Activated T-helper 2 cell treated with anti-CD3 and anti-CD28 coated beads, Interferon-gamma antibody, Interleukin-2, Interleukin-4, amounts not matched to agents 10 μg/mL and 5 μg/mL and 100 μg/mL, durations not matched to agents 14 hours and 24 hours and 36 hours (primary cell): ENCODE measurements around the gene ITGAE. TPM values are rescaled to one million over a fixed set of nuclear protein-coding genes. Genes with fewer than 3 reads are reported as not detected.

Experiments
- DNase-seq: peaks from one replicate; pipeline ENCODE4 v3.0.0; 2021; ENCODE audit warnings: low spot score
- H3K27ac Mint-ChIP-seq: one replicate; pipeline ENCODE4 v1.8.0; 2021; ENCODE audit warnings: mixed read lengths
- H3K27me3 Mint-ChIP-seq: one replicate; pipeline ENCODE4 v1.8.0; 2021; ENCODE audit warnings: low read depth, mixed read lengths
- H3K36me3 Mint-ChIP-seq: one replicate; pipeline ENCODE4 v1.8.0; 2021; ENCODE audit warnings: low read depth, mixed read lengths
- H3K4me1 Mint-ChIP-seq: one replicate; pipeline ENCODE4 v1.8.0; 2021; ENCODE audit warnings: low read depth, mixed read lengths
- H3K4me3 Mint-ChIP-seq: one replicate; pipeline ENCODE4 v1.8.0; 2021; ENCODE audit warnings: low read depth, mild to moderate bottlenecking, moderate library complexity, mixed read lengths
- H3K9me3 Mint-ChIP-seq: one replicate; pipeline ENCODE4 v1.8.0; 2021; ENCODE audit warnings: mixed read lengths
- intact Hi-C: fragments of 100-400 bp; cut with micrococcal nuclease; formaldehyde crosslinking; loops from one replicate; pipeline ENCODE4 v1.15.1; 2023
- total RNA-seq: library from RNA; stranded (reverse); gene quantifications from 2 replicates; pipeline ENCODE4 v1.2.3, GENCODE V29; 2022

Gene ITGAE
- total RNA-seq, 1 donor from 2014 or later, result 36.2 TPM

GRCh38 chr17:3834811-3835210, 33.8 kb upstream of the ITGAE start:
- no peak overlapping the region for H3K4me3 Mint-ChIP-seq
- no peak for DNase-seq
- peaks cover 54% of the 10 kb centered on the region for H3K36me3 Mint-ChIP-seq
- intact Hi-C loops, result no loop called here
- no peaks in the 10 kb centered on the region for H3K27me3 Mint-ChIP-seq
- peaks cover 25% of the 10 kb centered on the region for H3K4me1 Mint-ChIP-seq
- H3K27ac Mint-ChIP-seq, result peak overlapping the region; percentile 57
- H3K9me3 Mint-ChIP-seq, result no peaks in the 10 kb centered on the region

GRCh38 chr17:3828852-3829232, 27.9 kb upstream of the ITGAE start:
- Mint-ChIP-seq H3K27me3 (no peaks in the 10 kb centered on the region), H3K4me1 (peaks cover 27% of the 10 kb centered on the region), H3K27ac (no peak overlapping the region), H3K9me3 (no peaks in the 10 kb centered on the region), H3K36me3 (peaks cover 65% of the 10 kb centered on the region), H3K4me3 (no peak overlapping the region)
- no peak for DNase-seq
- intact Hi-C loops, result loop anchor here (5.0 kb wide), 1 partner anchor 107 kb away; the partner anchor contains the start of gene HASPIN

GRCh38 chr17:3828151-3828851, 27.3 kb upstream of the ITGAE start:
- no peak overlapping the region for H3K27ac Mint-ChIP-seq
- intact Hi-C loops, result loop anchor here (5.0 kb wide), 1 partner anchor 106 kb away; the partner anchor contains the start of gene HASPIN
- no peaks in the 10 kb centered on the region for H3K9me3 Mint-ChIP-seq
- peaks cover 64% of the 10 kb centered on the region for H3K36me3 Mint-ChIP-seq
- no peak for DNase-seq
- peaks cover 25% of the 10 kb centered on the region for H3K4me1 Mint-ChIP-seq
- H3K4me3 Mint-ChIP-seq, result no peak overlapping the region
- no peaks in the 10 kb centered on the region for H3K27me3 Mint-ChIP-seq

GRCh38 chr17:3827124-3827773, 26.3 kb upstream of the ITGAE start:
- H3K4me1 Mint-ChIP-seq, result peaks cover 28% of the 10 kb centered on the region
- peaks cover 68% of the 10 kb centered on the region for H3K36me3 Mint-ChIP-seq
- peak; percentile 36 for DNase-seq
- no peak overlapping the region for H3K27ac Mint-ChIP-seq
- H3K27me3 Mint-ChIP-seq, result no peaks in the 10 kb centered on the region
- intact Hi-C loops, result loop anchor here (1.0 to 5.0 kb wide), 3 partner anchors 90 to 144 kb away; partner anchors contain the start of gene HASPIN
- H3K9me3 Mint-ChIP-seq, result no peaks in the 10 kb centered on the region
- H3K4me3 Mint-ChIP-seq, result no peak overlapping the region

GRCh38 chr17:3826191-3826590, 25.2 kb upstream of the ITGAE start:
- Mint-ChIP-seq H3K9me3 (no peaks in the 10 kb centered on the region), H3K27ac (no peak overlapping the region), H3K27me3 (no peaks in the 10 kb centered on the region), H3K36me3 (peaks cover 76% of the 10 kb centered on the region), H3K4me3 (no peak overlapping the region), H3K4me1 (peaks cover 27% of the 10 kb centered on the region)
- DNase-seq, result no peak
- intact Hi-C loops, result loop anchor here (2.0 to 5.0 kb wide), 2 partner anchors 104 to 143 kb away; partner anchors contain the start of gene HASPIN

GRCh38 chr17:3821101-3821500, 20.1 kb upstream of the ITGAE start:
- Mint-ChIP-seq H3K27me3 (no peaks in the 10 kb centered on the region), H3K36me3 (peaks cover 69% of the 10 kb centered on the region), H3K27ac (no peak overlapping the region), H3K4me1 (peaks cover 6% of the 10 kb centered on the region), H3K9me3 (no peaks in the 10 kb centered on the region), H3K4me3 (no peak overlapping the region)
- intact Hi-C loops, result no loop called here
- DNase-seq, result no peak

- peaks cover 70% of the 10 kb centered on the region for H3K36me3 Mint-ChIP-seq
- intact Hi-C loops, result no loop called here
- H3K4me3 Mint-ChIP-seq, result no peak overlapping the region
- H3K4me1 Mint-ChIP-seq, result peaks cover 4% of the 10 kb centered on the region
- DNase-seq, result no peak
- no peaks in the 10 kb centered on the region for H3K9me3 Mint-ChIP-seq
- no peak overlapping the region for H3K27ac Mint-ChIP-seq
- no peaks in the 10 kb centered on the region for H3K27me3 Mint-ChIP-seq
Measured at GRCh38 chr17:3818786-3819185, 17.8 kb upstream of the ITGAE start.

- Mint-ChIP-seq H3K4me3 (no peak overlapping the region), H3K27me3 (no peaks in the 10 kb centered on the region), H3K4me1 (peaks cover 4% of the 10 kb centered on the region), H3K36me3 (peaks cover 69% of the 10 kb centered on the region), H3K27ac (no peak overlapping the region), H3K9me3 (no peaks in the 10 kb centered on the region)
- no peak for DNase-seq
- intact Hi-C loops, result no loop called here
Measured at GRCh38 chr17:3817851-3818605, 17.0 kb upstream of the ITGAE start.

GRCh38 chr17:3815925-3816324, 14.9 kb upstream of the ITGAE start:
- peaks cover 66% of the 10 kb centered on the region for H3K36me3 Mint-ChIP-seq
- no peak overlapping the region for H3K27ac Mint-ChIP-seq
- H3K4me3 Mint-ChIP-seq, result no peak overlapping the region
- no peaks in the 10 kb centered on the region for H3K4me1 Mint-ChIP-seq
- H3K27me3 Mint-ChIP-seq, result no peaks in the 10 kb centered on the region
- intact Hi-C loops, result no loop called here
- DNase-seq, result no peak
- H3K9me3 Mint-ChIP-seq, result no peaks in the 10 kb centered on the region

GRCh38 chr17:3815122-3815521, 14.1 kb upstream of the ITGAE start:
- Mint-ChIP-seq H3K27me3 (no peaks in the 10 kb centered on the region), H3K4me3 (no peak overlapping the region), H3K9me3 (no peaks in the 10 kb centered on the region), H3K4me1 (no peaks in the 10 kb centered on the region), H3K36me3 (peaks cover 64% of the 10 kb centered on the region), H3K27ac (peak overlapping the region; percentile 9)
- intact Hi-C loops, result no loop called here
- no peak for DNase-seq

- Mint-ChIP-seq H3K27me3 (no peaks in the 10 kb centered on the region), H3K9me3 (no peaks in the 10 kb centered on the region), H3K4me1 (peaks cover 5% of the 10 kb centered on the region), H3K4me3 (no peak overlapping the region), H3K36me3 (peaks cover 65% of the 10 kb centered on the region), H3K27ac (no peak overlapping the region)
- no peak for DNase-seq
- intact Hi-C loops, result no loop called here
Measured at GRCh38 chr17:3814361-3814760, 13.4 kb upstream of the ITGAE start.

- peaks cover 11% of the 10 kb centered on the region for H3K4me1 Mint-ChIP-seq
- H3K27me3 Mint-ChIP-seq, result no peaks in the 10 kb centered on the region
- peaks cover 61% of the 10 kb centered on the region for H3K36me3 Mint-ChIP-seq
- H3K4me3 Mint-ChIP-seq, result no peak overlapping the region
- DNase-seq, result no peak
- H3K9me3 Mint-ChIP-seq, result no peaks in the 10 kb centered on the region
- intact Hi-C loops, result no loop called here
- no peak overlapping the region for H3K27ac Mint-ChIP-seq
Measured at GRCh38 chr17:3813171-3813570, 12.2 kb upstream of the ITGAE start.

- Mint-ChIP-seq H3K4me3 (no peak overlapping the region), H3K9me3 (no peaks in the 10 kb centered on the region), H3K27me3 (no peaks in the 10 kb centered on the region), H3K4me1 (peaks cover 13% of the 10 kb centered on the region), H3K27ac (no peak overlapping the region), H3K36me3 (peaks cover 63% of the 10 kb centered on the region)
- DNase-seq, result no peak
- intact Hi-C loops, result no loop called here
Measured at GRCh38 chr17:3812771-3813170, 11.8 kb upstream of the ITGAE start.
